ENCODE results near the gene IRX3. TPM values are rescaled to one million over a fixed set of nuclear protein-coding genes. Genes with fewer than 3 reads are reported as not detected.

The IRX3 gene
- total RNA-seq, 1 donor from 2014 or later: 4.1 TPM

GRCh38 chr16:54305080-54305479, 18.5 kb upstream of the IRX3 start:
- no peak for TF ChIP-seq CTCF (IDR thresholded peaks at IDR 0.05; ENCODE audit: unreplicated experiment)
- Mint-ChIP-seq H3K4me1 (ENCODE audit: low read depth) (peaks cover 2% of the 10 kb centered on the region), H3K36me3 (ENCODE audit: insufficient read depth) (no peaks in the 10 kb centered on the region), H3K27me3 (peaks cover 36% of the 10 kb centered on the region), H3K27ac (no peak overlapping the region), H3K9me3 (ENCODE audit: low read depth) (no peaks in the 10 kb centered on the region), H3K4me3 (ENCODE audit: low read depth) (no peak overlapping the region)
- DNase-seq (ENCODE audit: low spot score, unreplicated experiment): no peak

- no peak overlapping the region for H3K4me3 Mint-ChIP-seq (ENCODE audit: low read depth)
- H3K4me1 Mint-ChIP-seq (ENCODE audit: low read depth): peaks cover 2% of the 10 kb centered on the region
Observed at GRCh38 chr16:54303613-54304012, 17.0 kb upstream of the IRX3 start.

GRCh38 chr16:54297154-54297553, 10.6 kb upstream of the IRX3 start:
- H3K4me3 Mint-ChIP-seq (ENCODE audit: low read depth): no peak overlapping the region
- peaks cover 40% of the 10 kb centered on the region for H3K27me3 Mint-ChIP-seq

More at GRCh38 chr16:54303613-54304012, 17.0 kb upstream of the IRX3 start:
- H3K27me3 Mint-ChIP-seq: peaks cover 33% of the 10 kb centered on the region
- no peak overlapping the region for H3K27ac Mint-ChIP-seq
- no peak for DNase-seq (ENCODE audit: low spot score, unreplicated experiment)
- no peaks in the 10 kb centered on the region for H3K36me3 Mint-ChIP-seq (ENCODE audit: insufficient read depth)
- no peaks in the 10 kb centered on the region for H3K9me3 Mint-ChIP-seq (ENCODE audit: low read depth)
- TF ChIP-seq CTCF (IDR thresholded peaks at IDR 0.05; ENCODE audit: unreplicated experiment): no peak

GRCh38 chr16:54296543-54296942, 10.0 kb upstream of the IRX3 start:
- no peak for TF ChIP-seq CTCF (IDR thresholded peaks at IDR 0.05; ENCODE audit: unreplicated experiment)

More at GRCh38 chr16:54297154-54297553, 10.6 kb upstream of the IRX3 start:
- no peaks in the 10 kb centered on the region for H3K36me3 Mint-ChIP-seq (ENCODE audit: insufficient read depth)
- TF ChIP-seq CTCF (IDR thresholded peaks at IDR 0.05; ENCODE audit: unreplicated experiment): no peak
- H3K27ac Mint-ChIP-seq: no peak overlapping the region
- H3K9me3 Mint-ChIP-seq (ENCODE audit: low read depth): peaks cover 3% of the 10 kb centered on the region
- no peaks in the 10 kb centered on the region for H3K4me1 Mint-ChIP-seq (ENCODE audit: low read depth)
- no peak for DNase-seq (ENCODE audit: low spot score, unreplicated experiment)

GRCh38 chr16:54291656-54292487, 5.3 kb upstream of the IRX3 start:
- H3K36me3 Mint-ChIP-seq (ENCODE audit: insufficient read depth): no peaks in the 10 kb centered on the region
- H3K4me3 Mint-ChIP-seq (ENCODE audit: low read depth): no peak overlapping the region
- peaks cover 79% of the 10 kb centered on the region for H3K27me3 Mint-ChIP-seq

More at GRCh38 chr16:54296543-54296942, 10.0 kb upstream of the IRX3 start:
- Mint-ChIP-seq H3K27me3 (peaks cover 46% of the 10 kb centered on the region), H3K4me1 (ENCODE audit: low read depth) (no peaks in the 10 kb centered on the region), H3K4me3 (ENCODE audit: low read depth) (no peak overlapping the region), H3K27ac (no peak overlapping the region), H3K9me3 (ENCODE audit: low read depth) (peaks cover 3% of the 10 kb centered on the region), H3K36me3 (ENCODE audit: insufficient read depth) (no peaks in the 10 kb centered on the region)
- DNase-seq (ENCODE audit: low spot score, unreplicated experiment): no peak

More at GRCh38 chr16:54291656-54292487, 5.3 kb upstream of the IRX3 start:
- no peak for DNase-seq (ENCODE audit: low spot score, unreplicated experiment)
- Mint-ChIP-seq H3K9me3 (ENCODE audit: low read depth) (peaks cover 3% of the 10 kb centered on the region), H3K27ac (peak overlapping the region; percentile 14), H3K4me1 (ENCODE audit: low read depth) (peaks cover 17% of the 10 kb centered on the region)
- no peak for TF ChIP-seq CTCF (IDR thresholded peaks at IDR 0.05; ENCODE audit: unreplicated experiment)

Data from progenitor cell of endocrine pancreas (in vitro differentiated cells).